GM18873 (cell line): ENCODE data around the gene SRD5A3.

Experiments
- ATAC-seq: cut with Tn5 transposase; IDR thresholded peaks from one replicate; pipeline ENCODE4 v1.9.1; 2021; ENCODE audit warnings: mild to moderate bottlenecking, moderate library complexity, moderate number of reproducible peaks; ENCODE audit not compliant: unreplicated experiment, low FRiP score

Gene SRD5A3

GRCh38 chr4:55405073-55405472 lies 59.0 kb downstream of the SRD5A3 start:
- ATAC-seq: no peak

GRCh38 chr4:55406545-55406944 lies 60.5 kb downstream of the SRD5A3 start:
- ATAC-seq: no peak

GRCh38 chr4:55407119-55407518 lies 61.1 kb downstream of the SRD5A3 start:
- ATAC-seq: no peak

- ATAC-seq: no peak
These were observed 61.7 kb downstream of the SRD5A3 start for GRCh38 chr4:55407764-55408163.

GRCh38 chr4:55409468-55410171 lies 63.6 kb downstream of the SRD5A3 start:
- peak; percentile 56 for ATAC-seq

GRCh38 chr4:55410431-55410830 lies 64.4 kb downstream of the SRD5A3 start:
- no peak for ATAC-seq

- no peak for ATAC-seq
These were observed 65.6 kb downstream of the SRD5A3 start for GRCh38 chr4:55411621-55412020.

GRCh38 chr4:55416176-55416575 lies 70.1 kb downstream of the SRD5A3 start:
- no peak for ATAC-seq
